Neutrophil (primary cell): Measurements from ENCODE around the gene TBCD.

Source experiments
- H3K27ac ChIP-seq: fragments of 200-600 bp; sonication (generic); 2 replicates; pipeline ENCODE4 v1.5.1; 2016; ENCODE audit warnings: mild to moderate bottlenecking, moderate library complexity
- H3K27me3 ChIP-seq: fragments of 200-600 bp; sonication (generic); 2 replicates; pipeline ENCODE4 v1.6.0; 2016; ENCODE audit warnings: mild to moderate bottlenecking
- H3K36me3 ChIP-seq: fragments of 200-600 bp; sonication (generic); 2 replicates; pipeline ENCODE4 v1.5.1; 2017
- H3K4me1 ChIP-seq, 2 experiments: fragments of 200-600 bp in 1 of 2; sonication (generic) in 1 of 2; 1 replicate in 1 of 2; 2 replicates in 1 of 2; pipeline versions ENCODE4 v1.5.1 to v1.6.1; 2013 to 2016; ENCODE audit warnings: low read depth in 1 of 2, low read length in 1 of 2, mild to moderate bottlenecking in 1 of 2, moderate library complexity in 1 of 2; ENCODE audit not compliant: control insufficient read depth in 1 of 2, insufficient read depth in 1 of 2
- H3K4me3 ChIP-seq, 2 experiments: fragments of 200-600 bp in 1 of 2; sonication (generic) in 1 of 2; 1 replicate in 1 of 2; 2 replicates in 1 of 2; pipeline ENCODE4 v1.5.1; 2013 to 2016; ENCODE audit warnings: low read depth in 1 of 2, low read length in 1 of 2, mild to moderate bottlenecking in 1 of 2, moderate library complexity in 1 of 2
- H3K9me3 ChIP-seq: fragments of 200-600 bp; sonication (generic); 2 replicates; pipeline ENCODE4 v1.5.1; 2016
- TF ChIP-seq, protein P1 (sequence below): fragments of 200-600 bp; sonication (generic); IDR thresholded peaks from 2 replicates; pipeline ENCODE4 v1.5.1; 2016; ENCODE audit warnings: antibody characterized with exemption

The TBCD gene

DNA sequence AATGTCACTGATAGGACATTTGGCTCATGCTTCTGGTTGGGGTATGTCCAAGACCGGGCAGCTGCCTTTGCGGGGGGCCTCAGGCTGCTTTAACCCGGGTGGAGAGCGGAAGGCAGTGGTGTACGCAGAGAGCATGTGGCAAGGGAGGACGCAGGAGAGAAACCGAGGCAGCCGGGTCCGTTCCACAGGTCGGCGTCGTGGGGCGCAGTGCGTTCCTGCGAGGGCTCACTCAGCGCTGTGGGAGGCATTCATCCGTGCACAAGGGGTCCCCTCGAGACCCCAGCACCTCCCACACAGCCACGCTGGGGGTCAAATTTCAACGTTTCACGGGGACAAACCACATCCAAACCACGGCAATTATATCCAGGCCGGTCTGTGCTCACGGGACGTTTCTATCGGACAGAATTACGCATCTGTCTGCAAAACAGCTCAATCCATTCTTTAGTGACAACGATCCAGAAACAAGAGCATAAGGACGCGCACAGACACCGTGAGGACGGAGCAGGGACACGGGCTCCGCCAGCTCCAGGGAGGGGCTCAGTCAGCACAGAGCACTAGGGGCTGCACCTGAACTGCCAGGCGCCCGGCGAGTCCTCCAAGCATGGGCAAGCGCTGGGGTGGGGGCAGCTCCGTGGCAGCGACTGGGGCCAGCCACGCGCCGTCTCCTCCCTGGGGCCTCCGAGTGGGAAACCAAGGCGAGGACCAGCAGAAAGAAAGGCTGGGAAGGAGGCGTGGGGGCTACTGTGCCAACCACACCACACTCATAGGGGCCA lies 219.1 kb downstream of the TBCD start:
- H3K36me3 ChIP-seq, result no peaks in the 10 kb centered on the region
- H3K9me3 ChIP-seq, result no peaks in the 10 kb centered on the region
- H3K4me3 ChIP-seq, result no peak overlapping the region
- H3K27ac ChIP-seq, result no peak overlapping the region
- no peaks in the 10 kb centered on the region for H3K27me3 ChIP-seq
- no peaks in the 10 kb centered on the region for H3K4me1 ChIP-seq
- TF ChIP-seq, protein P1, sequence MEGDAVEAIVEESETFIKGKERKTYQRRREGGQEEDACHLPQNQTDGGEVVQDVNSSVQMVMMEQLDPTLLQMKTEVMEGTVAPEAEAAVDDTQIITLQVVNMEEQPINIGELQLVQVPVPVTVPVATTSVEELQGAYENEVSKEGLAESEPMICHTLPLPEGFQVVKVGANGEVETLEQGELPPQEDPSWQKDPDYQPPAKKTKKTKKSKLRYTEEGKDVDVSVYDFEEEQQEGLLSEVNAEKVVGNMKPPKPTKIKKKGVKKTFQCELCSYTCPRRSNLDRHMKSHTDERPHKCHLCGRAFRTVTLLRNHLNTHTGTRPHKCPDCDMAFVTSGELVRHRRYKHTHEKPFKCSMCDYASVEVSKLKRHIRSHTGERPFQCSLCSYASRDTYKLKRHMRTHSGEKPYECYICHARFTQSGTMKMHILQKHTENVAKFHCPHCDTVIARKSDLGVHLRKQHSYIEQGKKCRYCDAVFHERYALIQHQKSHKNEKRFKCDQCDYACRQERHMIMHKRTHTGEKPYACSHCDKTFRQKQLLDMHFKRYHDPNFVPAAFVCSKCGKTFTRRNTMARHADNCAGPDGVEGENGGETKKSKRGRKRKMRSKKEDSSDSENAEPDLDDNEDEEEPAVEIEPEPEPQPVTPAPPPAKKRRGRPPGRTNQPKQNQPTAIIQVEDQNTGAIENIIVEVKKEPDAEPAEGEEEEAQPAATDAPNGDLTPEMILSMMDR, result no peak

DNA sequence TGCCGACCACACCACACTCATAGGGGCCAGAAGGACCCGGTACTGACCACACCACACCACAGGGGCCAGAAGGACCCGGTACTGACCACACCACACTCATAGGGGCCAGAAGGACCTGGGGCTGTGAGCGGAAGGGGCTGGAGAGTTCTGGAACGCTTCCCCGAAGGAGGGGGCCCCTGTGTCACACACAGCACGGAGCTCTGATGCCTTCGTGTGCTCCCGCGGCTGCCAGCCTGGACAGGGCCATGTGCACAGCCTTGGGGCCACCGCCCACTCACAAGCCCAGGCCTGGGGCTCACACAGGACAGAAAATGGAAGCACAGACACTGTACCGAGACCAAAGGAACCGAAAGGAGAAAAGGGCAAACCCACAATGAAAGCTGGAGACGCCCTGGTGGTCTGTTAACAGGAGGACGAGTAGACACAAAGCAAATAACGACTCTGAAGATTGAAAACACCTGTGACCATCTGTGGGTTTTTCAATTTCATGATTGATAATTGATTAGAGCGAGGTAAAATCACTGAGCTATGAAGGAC lies 221.0 kb downstream of the TBCD start:
- Histone ChIP-seq H3K27ac (no peak overlapping the region), H3K9me3 (no peaks in the 10 kb centered on the region), H3K36me3 (no peaks in the 10 kb centered on the region), H3K4me1 (no peaks in the 10 kb centered on the region), H3K4me3 (no peak overlapping the region), H3K27me3 (no peaks in the 10 kb centered on the region)
- TF ChIP-seq, protein P1, result no peak

DNA sequence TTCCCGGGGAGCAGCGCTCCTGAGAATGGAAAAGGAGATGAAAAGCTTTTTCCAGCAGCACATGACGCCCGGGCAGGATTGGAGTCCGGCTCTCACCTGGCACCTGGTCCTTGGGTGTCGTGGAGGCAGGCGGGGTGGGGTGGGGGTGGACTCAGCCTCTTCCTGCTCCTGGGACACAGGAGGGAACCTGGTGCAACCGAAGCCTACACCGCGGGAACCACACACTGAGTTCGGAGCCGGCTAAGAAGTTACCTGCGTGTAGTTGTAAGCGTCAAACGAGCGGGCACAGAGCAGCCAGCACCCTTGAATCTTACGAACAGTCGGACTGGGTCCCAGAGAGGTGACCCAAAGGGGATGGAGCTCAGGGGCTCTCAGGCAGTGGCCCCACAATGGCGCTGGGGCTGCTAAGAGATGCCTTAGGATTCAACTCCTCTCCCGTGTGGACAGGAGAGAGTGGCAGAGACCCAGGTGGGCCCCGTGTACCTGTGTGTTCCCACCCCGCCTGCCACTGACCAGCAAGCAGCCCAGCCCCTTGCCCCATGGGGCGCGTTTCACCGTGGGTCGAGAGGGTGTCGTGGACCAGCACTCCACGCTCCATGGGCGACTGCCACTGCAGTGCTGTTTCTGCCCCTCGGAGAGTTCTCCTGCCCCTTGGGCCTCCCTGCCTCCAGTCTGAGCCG lies 221.7 kb downstream of the TBCD start:
- Histone ChIP-seq H3K36me3 (no peaks in the 10 kb centered on the region), H3K4me3 (no peak overlapping the region), H3K4me1 (peaks cover 5 to 6% of the 10 kb centered on the region in 2 experiments), H3K9me3 (no peaks in the 10 kb centered on the region), H3K27me3 (no peaks in the 10 kb centered on the region), H3K27ac (no peak overlapping the region)
- TF ChIP-seq, protein P1, result no peak

DNA sequence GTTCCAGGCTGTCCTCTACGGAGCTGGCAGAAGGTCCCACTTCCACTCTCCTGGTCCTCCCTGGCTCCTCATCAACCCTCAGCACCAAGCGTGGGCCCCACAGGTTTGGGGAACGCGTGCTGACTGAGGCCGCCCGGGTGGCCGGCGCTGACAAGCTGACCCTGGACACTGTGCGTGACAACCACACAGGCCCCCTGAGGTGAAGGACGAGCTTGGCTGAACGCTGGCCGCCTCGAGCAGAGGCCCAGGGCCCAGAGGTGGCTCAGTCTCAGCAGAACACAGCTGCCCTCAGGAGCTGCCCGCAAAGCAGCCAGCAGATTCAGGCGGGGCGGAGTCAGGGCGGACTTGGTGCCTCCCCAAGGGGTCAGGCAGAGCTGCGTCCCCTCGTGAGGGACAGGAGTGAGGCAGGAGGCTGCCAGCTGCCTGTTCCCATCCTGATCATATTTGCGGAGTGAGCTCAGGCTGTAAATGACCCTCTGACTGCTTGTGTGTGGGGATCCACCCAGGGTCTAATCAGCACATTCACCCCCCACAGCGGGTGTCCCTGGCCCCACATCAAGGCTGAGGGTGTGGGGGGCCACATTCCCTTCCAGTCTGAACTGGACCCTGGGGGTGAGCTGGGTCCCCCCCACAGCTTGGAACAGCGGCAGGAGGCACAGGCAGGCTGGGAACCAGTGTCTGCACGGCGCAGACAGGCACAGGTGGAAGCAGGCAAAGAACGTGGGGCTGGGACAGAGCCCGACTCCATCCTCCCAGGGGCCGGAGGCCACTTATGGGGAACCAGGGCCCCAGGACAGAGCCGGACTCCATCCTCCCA lies 222.5 kb downstream of the TBCD start:
- peaks cover 11 to 13% of the 10 kb centered on the region in 2 experiments for H3K4me1 ChIP-seq
- H3K9me3 ChIP-seq, result no peaks in the 10 kb centered on the region
- no peak overlapping the region for H3K27ac ChIP-seq
- H3K36me3 ChIP-seq, result no peaks in the 10 kb centered on the region
- TF ChIP-seq, protein P1, result no peak
- no peak overlapping the region for H3K4me3 ChIP-seq
- H3K27me3 ChIP-seq, result no peaks in the 10 kb centered on the region

DNA sequence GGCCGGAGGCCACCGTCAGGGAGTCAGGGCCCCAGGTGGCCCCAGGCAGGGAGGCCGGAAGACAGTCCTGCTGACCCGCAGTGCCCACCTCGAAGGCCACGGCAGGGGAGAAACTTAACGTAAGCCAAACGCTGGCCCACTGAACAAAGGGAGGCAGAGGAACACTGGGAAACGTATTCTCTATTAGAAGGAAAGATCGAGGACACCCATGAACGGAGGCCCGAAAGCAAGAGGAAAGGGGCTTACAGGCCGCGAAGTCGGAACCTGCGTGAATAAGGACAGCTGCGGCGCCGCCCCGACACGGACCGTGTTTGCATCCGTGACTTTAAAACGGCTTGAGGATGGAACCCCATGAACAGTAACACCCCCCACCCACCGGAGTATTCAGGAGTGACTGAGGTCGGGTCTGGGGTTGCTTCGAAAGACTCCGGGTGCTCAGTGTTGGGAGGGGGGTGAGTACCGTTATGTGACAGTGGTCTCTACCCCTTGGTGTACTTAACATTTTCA lies 225.2 kb downstream of the TBCD start:
- Histone ChIP-seq H3K27ac (no peak overlapping the region), H3K27me3 (no peaks in the 10 kb centered on the region), H3K36me3 (no peaks in the 10 kb centered on the region), H3K9me3 (no peaks in the 10 kb centered on the region), H3K4me3 (no peak overlapping the region), H3K4me1 (peaks cover 14 to 16% of the 10 kb centered on the region in 2 experiments)
- TF ChIP-seq, protein P1, result no peak
